Activated CD8-positive, alpha-beta memory T cell treated with anti-CD3 and anti-CD28 coated beads, Interleukin-2, amount 50 U/mL, for 4 hours (primary cell): ENCODE results near the gene ZNF281.

Experiments
- DNase-seq: peaks from one replicate; pipeline ENCODE4 v3.0.0-alpha.2; 2020

The ZNF281 gene

DNA sequence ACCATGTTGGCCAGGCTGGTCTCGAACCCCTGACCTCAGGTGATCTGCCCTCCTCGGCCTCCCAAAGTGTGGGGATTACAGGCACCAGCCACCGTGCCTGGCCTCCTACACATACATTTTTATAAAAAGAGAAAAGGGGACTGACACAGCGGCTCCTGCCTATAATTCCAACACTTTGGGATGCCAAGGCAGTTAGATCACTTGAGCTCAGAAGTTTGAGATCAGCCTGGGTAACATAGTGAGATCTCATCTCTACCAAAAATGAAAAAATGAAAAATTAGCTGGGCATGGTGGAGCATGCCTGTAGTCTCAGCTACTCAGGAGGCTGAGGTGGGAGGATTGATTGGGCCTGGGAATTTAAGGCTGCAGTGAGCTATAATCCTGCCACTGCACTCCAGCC lies 23.4 kb downstream of the ZNF281 start:
- DNase-seq = no peak

DNA sequence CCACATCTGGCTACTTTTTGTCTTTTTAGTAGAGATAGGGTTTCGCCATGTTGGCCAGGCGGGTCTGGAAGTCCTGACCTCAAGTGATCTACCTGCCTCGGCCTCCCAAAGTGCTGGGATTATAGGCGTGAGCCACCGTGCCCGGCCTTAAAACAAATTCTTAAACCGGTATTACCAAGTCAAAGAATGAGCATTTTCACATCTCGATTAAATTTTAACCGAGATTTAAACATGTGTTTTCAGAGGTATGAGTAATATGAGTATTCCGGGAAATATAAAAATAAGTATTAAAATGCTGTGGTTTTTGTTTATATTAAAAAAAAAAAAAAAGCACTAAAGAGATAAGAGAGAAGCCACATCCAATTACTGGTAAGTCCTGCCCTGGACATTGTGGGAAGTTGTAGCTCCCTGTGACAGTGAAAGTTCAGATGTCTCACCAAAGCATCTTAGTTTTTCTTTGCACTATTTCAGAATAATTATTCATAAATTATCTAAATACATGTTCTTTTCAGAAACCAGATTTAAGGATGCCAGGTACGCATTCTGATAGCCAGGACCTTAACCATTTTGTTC lies 24.9 kb downstream of the ZNF281 start:
- DNase-seq = no peak

DNA sequence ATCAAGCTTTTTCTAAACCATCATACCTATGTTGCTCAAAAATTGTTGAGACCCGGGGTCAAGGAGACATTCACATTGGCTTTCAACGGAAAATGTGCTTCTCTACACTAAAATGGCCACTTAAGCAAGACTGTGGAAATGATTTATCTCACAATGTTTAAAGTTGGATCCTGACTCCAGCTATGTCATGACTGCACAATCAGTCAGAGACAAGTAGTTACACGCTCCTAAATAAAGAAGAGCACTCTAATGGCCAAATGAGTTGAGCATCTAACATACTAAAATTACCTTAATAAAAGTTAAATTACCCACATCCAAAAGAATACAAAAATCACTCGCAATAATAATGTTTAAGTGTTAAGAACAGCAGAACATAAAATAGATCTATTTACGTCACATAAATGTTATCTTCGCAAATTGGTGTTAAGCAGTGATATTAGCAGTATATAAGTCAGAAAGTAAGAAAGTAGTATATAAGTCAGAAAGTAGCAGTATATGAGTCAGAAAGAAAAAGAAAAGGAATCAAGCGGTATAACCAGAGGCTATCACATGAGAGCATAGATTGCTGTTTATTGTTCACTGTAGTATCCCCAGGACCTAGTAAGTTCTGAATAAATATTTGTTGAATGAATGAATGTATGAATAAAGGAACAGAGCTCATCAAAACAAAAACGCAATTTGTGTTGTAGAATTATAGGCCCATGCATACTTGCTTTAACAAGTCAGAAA lies 28.4 kb downstream of the ZNF281 start:
- DNase-seq = no peak

DNA sequence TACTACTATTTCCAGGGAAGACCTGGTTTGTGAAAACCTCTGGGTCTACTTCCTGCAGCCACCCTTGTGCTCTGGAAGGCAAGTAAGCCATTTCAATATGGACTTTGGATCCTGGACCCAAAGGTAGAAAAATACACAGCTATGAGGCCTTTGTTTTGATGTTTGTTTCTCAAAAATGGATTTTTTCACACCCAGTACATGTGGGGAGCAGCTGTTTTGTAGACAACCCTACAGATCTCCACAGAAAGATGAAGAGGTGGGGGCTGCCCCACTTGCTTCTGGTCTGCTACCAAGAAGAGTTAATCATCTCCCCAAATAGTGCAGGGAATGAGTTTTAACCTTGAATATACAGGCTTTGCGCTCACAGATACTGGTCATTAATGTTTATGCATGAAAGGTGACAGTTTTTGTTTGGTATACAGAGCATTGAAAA lies 29.2 kb downstream of the ZNF281 start:
- no peak for DNase-seq

- no peak for DNase-seq
Observed at GRCh38 chr1:200379940-200380588, 29.8 kb downstream of the ZNF281 start.

- no peak for DNase-seq
Observed at GRCh38 chr1:200379432-200379757, 30.4 kb downstream of the ZNF281 start.

DNA sequence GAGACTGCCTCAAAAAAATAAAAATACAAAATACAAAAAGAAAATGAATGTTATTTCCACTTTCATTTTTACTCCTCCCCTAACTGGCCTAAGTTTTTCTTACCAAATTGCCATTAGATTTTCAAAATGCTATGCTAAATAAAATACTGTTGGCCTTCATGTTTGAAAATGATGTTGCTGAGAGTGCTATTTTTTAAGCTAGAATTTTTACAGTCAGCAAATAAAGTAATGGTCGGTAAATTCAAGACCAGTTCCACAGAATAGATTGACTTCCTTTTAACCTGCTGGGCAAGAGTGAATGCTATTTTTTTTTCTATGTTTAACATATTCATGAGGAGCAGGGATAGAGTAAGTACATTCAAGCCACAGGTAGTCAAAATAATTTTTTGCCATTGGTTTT lies 31.7 kb downstream of the ZNF281 start:
- no peak for DNase-seq

GRCh38 chr1:200376528-200376927 lies 33.3 kb downstream of the ZNF281 start:
- no peak for DNase-seq

- no peak for DNase-seq
Observed at GRCh38 chr1:200374569-200375295, 35.1 kb downstream of the ZNF281 start.

GRCh38 chr1:200373811-200374231 lies 36.0 kb downstream of the ZNF281 start:
- no peak for DNase-seq

- no peak for DNase-seq
Observed at GRCh38 chr1:200372885-200373181, 37.0 kb downstream of the ZNF281 start.

DNA sequence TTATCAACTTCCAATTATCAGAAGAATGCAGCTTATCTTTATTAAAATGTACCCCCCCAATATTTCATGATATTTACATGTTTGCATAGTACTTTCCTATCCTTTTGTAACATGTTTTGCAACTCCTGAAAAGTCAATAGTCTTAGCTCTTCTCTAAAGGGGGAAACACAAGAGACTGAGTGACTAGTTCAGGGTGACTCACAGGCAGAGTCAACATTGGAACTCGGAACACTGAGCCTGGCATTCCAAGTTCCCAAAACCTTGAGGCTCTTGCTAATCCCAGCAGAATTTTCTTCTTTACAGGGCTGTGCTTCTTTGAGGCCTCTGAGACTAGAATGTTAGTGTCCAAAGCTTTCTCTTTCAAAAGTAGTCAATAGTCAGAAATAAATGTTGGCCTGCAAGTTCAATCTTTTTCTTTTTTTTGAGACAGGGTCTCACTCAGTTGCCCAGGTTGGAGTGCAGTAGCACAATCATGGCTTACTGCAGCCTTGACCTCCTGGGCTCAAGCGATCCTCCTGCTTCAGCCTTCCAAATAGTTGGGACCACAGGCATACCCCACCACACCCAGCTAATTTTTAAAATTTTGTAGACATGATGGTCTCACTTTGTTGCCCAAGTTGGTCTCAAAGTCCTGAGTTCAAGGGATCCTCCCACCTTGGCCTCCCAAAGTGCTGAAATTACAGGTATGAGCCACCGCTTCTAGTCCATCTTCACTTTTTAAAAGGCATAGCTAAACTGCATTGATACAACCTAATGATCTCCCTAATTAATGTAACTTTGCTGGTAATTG lies 37.5 kb downstream of the ZNF281 start:
- no peak for DNase-seq

- DNase-seq = no peak
Observed at GRCh38 chr1:200369706-200370105, 40.1 kb downstream of the ZNF281 start.

DNA sequence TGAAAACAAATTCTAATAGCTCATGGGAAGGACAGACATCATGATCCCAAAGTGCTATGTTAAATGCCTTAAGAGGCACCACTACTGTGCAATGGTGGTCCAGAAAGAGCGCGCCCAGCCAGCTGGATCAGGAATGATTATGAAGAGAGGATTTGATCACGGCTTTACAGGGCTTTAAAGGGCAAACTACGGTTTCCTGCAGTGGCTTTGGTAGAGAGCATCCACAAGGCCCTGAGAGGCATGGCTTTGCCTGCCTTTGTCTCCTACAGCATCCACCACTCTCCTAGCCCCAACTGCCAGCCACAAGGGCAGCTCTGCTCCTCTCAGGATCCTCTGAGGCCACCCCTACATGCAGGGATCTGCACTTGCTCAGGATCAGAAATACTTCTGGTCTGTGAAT lies 40.7 kb downstream of the ZNF281 start:
- DNase-seq = no peak

GRCh38 chr1:200368556-200368955 lies 41.3 kb downstream of the ZNF281 start:
- no peak for DNase-seq

- no peak for DNase-seq
Observed at GRCh38 chr1:200367841-200368534, 41.8 kb downstream of the ZNF281 start.

DNA sequence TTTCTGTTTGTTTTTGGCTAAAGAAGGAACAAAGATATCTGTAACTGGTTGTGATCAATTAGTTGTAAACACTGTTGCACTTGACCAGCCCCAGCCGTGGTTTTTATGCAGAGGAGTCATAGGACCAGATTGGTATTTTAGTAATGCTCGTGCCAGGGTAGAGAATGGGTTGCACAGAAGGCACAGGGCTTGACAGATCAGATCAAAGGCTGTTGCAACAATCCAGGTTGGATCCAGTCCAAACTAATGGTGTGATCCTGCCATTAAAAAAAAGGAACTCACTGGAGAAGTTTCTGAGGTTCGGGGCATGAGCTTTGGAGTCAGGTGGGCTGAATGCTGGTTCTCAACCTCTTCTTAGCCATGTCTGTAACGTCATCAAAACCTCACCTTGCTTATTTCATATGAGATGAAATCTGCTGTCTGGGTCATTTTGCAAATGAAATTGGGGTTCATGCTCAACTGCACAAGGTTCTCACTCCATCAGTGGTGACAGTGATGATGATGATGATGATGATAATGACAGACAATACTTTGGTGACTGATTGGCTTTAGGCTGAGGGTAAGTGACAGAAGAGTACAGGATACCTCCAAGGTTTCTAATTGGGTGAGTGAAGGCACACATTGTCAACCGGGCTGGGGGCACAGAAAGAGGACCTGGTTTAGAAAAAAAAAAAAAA lies 43.1 kb downstream of the ZNF281 start:
- DNase-seq = no peak

DNA sequence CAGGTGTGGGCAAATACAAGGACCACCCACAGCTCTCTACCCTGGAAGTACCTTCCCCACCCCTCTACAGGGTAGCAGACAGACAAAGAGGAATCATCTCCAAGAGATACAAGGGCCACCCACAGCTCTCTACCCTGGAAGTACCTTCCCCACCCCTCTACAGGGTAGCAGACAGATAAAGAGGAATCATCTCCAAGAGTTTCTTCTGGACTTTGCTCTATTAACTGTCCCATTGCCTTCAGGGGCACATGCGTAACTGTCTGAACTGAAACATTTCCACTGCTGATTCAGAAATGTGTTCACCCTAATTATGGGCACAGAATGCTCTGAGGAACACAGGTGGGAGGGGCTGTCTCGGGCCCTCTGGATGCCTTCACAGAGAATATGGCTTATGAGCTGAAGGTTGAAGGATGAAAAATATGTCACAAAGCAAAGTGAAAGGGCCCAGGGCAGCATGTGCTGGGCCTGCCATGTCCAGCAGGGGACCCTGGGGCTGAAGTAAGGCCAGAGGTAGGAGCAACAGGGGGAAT lies 43.9 kb downstream of the ZNF281 start:
- DNase-seq = no peak

DNA sequence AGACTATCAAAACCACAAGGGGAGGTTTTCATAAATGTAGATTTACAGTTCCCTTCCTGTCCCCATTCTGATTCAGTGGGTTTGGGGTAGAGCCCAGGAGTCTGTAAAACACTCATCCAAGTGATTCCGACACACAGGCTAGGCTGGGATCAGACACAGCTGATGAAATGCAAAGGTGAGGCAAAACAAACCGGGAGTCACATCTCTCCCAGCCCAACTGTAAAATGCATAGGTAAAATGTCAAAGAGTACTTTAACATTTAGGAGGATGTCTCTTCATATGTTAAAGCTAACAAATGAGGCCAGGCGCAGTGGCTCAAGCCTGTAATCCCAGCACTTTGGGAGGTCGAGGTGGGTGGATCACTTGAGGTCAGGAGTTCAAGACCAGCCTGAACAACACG lies 45.0 kb downstream of the ZNF281 start:
- DNase-seq = no peak

- no peak for DNase-seq
Observed at GRCh38 chr1:200364091-200364759, 45.6 kb downstream of the ZNF281 start.
